ENCODE results near the gene FZR1. TPM values are rescaled to one million over a fixed set of nuclear protein-coding genes. Genes with fewer than 3 reads are reported as not detected.
A peak's percentile ranks its signal among the peaks of the same experiment; 100 is the strongest.

FZR1 gene
- total RNA-seq, 2 donors from 2014 or later: 56.7 to 65.1 TPM

DNA sequence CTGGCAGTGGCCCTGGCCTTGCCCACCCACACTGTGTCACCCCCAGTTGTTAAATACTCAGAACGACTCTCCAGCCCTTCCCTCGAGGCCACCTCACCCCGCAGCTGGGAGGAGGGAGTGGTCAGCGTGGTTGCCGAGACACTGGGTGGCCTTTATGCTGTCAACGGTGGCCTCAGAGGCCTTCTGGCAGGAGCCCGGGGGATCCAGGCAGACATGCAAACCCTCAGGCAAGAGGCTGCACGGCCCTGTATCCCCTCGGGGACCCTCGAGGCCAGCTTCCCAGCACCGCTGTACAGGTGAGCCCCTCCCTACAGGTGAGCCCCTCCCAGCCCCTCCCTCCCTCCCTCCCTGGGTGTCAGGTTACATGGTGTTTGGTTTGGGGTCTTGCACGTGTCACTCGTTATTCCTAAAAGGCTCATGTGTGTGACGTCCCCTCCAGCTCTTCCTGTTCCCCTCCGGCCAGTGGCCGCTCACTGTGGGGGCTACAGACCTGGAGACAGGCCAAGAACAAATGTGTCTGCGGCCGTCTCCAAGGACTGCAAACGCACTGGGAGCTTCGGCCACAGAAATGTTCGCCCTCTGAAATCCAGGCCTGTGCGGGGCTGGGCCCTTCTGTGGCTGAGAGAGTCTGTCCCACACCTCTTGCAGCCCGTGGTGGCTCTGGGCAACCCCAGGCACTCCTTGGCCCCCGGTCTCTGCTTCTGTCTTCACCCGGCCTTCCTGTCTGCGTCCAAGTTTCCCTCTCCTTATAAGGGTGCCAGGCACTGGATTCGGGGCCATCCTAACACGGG lies 33.0 kb downstream of the FZR1 start, which contains the start of gene TEKTIP1:
TEKTIP1 (plus strand) TSS at position 210 of the 791 bp plus-strand sequence; CDS start at position 214, 4 bp downstream.
- Histone ChIP-seq H3K27me3 (ENCODE audit: control insufficient read depth, insufficient read depth, low read length, poor library complexity, severe bottlenecking) (no peaks in the 10 kb centered on the region), H3K27ac (ENCODE audit: low read depth, low read length) (no peak within 1 kb of the TSS), H3K4me3 (ENCODE audit: low read length) (no peak within 1 kb of the TSS), H3K36me3 (ENCODE audit: control insufficient read depth, insufficient read depth, low read length) (peaks cover 25% of the 10 kb centered on the region), H3K9me3 (ENCODE audit: control insufficient read depth, low read length) (no peaks in the 10 kb centered on the region), H3K4me1 (ENCODE audit: control insufficient read depth, insufficient read depth, low read length) (no peaks in the 10 kb centered on the region), H3K9ac (ENCODE audit: extremely low read depth, low read length, poor library complexity, severe bottlenecking) (no peak within 1 kb of the TSS)
- Mint-ChIP-seq H3K27me3 (ENCODE audit: insufficient read depth) (no peaks in the 10 kb centered on the region), H3K4me3 (no peak within 1 kb of the TSS), H3K9me3 (no peaks in the 10 kb centered on the region), H3K27ac (no peak within 1 kb of the TSS), H3K36me3 (ENCODE audit: low read depth) (peaks cover 33% of the 10 kb centered on the region), H3K4me1 (no peaks in the 10 kb centered on the region)
- DNase-seq: peak; percentile 69
- TF ChIP-seq, protein P1, sequence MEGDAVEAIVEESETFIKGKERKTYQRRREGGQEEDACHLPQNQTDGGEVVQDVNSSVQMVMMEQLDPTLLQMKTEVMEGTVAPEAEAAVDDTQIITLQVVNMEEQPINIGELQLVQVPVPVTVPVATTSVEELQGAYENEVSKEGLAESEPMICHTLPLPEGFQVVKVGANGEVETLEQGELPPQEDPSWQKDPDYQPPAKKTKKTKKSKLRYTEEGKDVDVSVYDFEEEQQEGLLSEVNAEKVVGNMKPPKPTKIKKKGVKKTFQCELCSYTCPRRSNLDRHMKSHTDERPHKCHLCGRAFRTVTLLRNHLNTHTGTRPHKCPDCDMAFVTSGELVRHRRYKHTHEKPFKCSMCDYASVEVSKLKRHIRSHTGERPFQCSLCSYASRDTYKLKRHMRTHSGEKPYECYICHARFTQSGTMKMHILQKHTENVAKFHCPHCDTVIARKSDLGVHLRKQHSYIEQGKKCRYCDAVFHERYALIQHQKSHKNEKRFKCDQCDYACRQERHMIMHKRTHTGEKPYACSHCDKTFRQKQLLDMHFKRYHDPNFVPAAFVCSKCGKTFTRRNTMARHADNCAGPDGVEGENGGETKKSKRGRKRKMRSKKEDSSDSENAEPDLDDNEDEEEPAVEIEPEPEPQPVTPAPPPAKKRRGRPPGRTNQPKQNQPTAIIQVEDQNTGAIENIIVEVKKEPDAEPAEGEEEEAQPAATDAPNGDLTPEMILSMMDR (conservative IDR thresholded peaks at IDR 0.05): no peak
- 85% methylated on average over 19 to 28 of the region's 28 CpGs for WGBS, 2 experiments (ENCODE audit: insufficient coverage in 1 of 2, insufficient read length in 1 of 2)

DNA sequence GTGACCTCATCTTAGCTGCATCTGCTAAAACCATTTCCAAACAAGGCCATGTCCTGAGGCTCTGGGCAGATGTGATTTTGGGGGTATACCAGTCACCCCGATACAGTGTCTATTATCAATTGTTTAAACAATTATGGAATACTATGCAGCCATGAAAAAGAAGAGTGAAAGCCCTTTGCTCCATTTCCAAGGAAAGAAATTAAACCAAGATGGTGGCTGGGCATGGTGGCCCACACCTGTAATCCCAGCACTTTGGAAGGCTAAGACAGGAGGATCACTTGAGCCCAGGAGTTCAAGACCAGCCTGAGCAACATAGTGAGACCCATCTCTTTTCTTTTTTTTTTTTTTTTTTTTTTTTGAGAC lies 33.6 kb downstream of the FZR1 start:
- Histone ChIP-seq H3K27ac (ENCODE audit: low read depth, low read length) (no peak overlapping the region), H3K4me3 (ENCODE audit: low read length) (no peak overlapping the region), H3K9ac (ENCODE audit: extremely low read depth, low read length, poor library complexity, severe bottlenecking) (no peak overlapping the region), H3K27me3 (ENCODE audit: control insufficient read depth, insufficient read depth, low read length, poor library complexity, severe bottlenecking) (no peaks in the 10 kb centered on the region), H3K4me1 (ENCODE audit: control insufficient read depth, insufficient read depth, low read length) (no peaks in the 10 kb centered on the region), H3K9me3 (ENCODE audit: control insufficient read depth, low read length) (no peaks in the 10 kb centered on the region), H3K36me3 (ENCODE audit: control insufficient read depth, insufficient read depth, low read length) (peaks cover 25% of the 10 kb centered on the region)
- H3K27ac Mint-ChIP-seq: no peak overlapping the region
- DNase-seq: no peak
- no peaks in the 10 kb centered on the region for H3K4me1 Mint-ChIP-seq
- no peaks in the 10 kb centered on the region for H3K27me3 Mint-ChIP-seq (ENCODE audit: insufficient read depth)
- WGBS, 2 experiments (ENCODE audit: insufficient coverage in 1 of 2, insufficient read length in 1 of 2): 100% methylated on average over 1 of the region's 1 CpG; no CpG with 5 or more reads in 1 of the 2 experiments
- H3K9me3 Mint-ChIP-seq: no peaks in the 10 kb centered on the region
- H3K4me3 Mint-ChIP-seq: no peak overlapping the region
- H3K36me3 Mint-ChIP-seq (ENCODE audit: low read depth): peaks cover 28% of the 10 kb centered on the region
- TF ChIP-seq, protein P1 (conservative IDR thresholded peaks at IDR 0.05): no peak

DNA sequence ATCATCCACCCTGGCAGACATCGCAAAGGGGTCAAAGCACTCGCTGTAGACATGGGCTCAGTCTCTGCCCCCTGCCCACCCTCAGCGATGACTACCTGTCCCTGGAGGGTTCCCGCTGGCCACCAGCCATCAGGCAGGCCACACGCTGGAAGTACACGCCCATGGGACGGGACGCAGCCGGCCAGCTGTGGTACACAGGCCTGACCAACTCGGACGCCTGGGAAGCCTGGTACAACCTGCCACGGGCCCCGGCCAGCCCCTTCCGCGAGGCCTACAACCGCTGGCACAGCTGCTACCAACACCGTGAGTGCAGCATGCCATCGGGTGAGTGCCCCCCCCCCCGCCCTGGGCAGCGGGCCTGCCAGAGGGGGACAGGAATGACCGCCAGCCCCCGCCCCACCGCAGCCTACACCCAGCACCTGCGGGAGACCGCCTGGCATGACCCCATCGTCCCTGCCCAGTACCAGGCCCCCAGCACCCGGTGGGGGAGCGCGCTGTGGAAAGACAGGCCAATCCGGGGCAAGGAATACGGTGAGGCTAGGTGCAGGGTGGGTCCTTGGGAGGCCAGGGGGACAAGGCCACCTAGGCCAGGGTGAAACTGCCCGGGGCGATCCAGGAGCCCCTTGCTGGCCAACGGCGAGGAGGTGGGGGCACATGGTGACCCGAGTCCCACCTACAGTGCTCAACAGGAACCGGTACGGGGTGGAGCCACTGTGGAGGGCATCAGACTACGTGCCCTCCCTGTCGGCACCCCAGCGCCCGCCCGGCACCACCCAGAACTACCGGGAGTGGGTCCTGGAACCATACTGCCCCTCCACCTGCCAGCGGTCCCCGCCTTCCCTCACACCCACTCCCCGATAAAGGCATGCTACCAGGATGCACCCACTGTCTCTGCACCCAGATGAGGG lies 37.3 kb downstream of the FZR1 start:
- peaks cover 23% of the 10 kb centered on the region for H3K36me3 ChIP-seq (ENCODE audit: control insufficient read depth, insufficient read depth, low read length)

More for the DNA sequence above, 37.3 kb downstream of the FZR1 start:
- H3K9me3 ChIP-seq (ENCODE audit: control insufficient read depth, low read length): no peaks in the 10 kb centered on the region
- H3K27me3 ChIP-seq (ENCODE audit: control insufficient read depth, insufficient read depth, low read length, poor library complexity, severe bottlenecking): no peaks in the 10 kb centered on the region
- no peak overlapping the region for H3K27ac Mint-ChIP-seq
- no peak overlapping the region for H3K9ac ChIP-seq (ENCODE audit: extremely low read depth, low read length, poor library complexity, severe bottlenecking)
- H3K27me3 Mint-ChIP-seq (ENCODE audit: insufficient read depth): no peaks in the 10 kb centered on the region
- no peak overlapping the region for H3K27ac ChIP-seq (ENCODE audit: low read depth, low read length)
- no peak for DNase-seq
- no peaks in the 10 kb centered on the region for H3K9me3 Mint-ChIP-seq
- no peaks in the 10 kb centered on the region for H3K4me1 Mint-ChIP-seq
- H3K4me1 ChIP-seq (ENCODE audit: control insufficient read depth, insufficient read depth, low read length): no peaks in the 10 kb centered on the region
- TF ChIP-seq, protein P1 (conservative IDR thresholded peaks at IDR 0.05): no peak
- H3K36me3 Mint-ChIP-seq (ENCODE audit: low read depth): peaks cover 21% of the 10 kb centered on the region
- 96 to 98% methylated on average over 18 to 47 of the region's 47 CpGs for WGBS, 2 experiments (ENCODE audit: insufficient coverage in 1 of 2, insufficient read length in 1 of 2)
- no peak overlapping the region for H3K4me3 Mint-ChIP-seq
- H3K4me3 ChIP-seq (ENCODE audit: low read length): no peak overlapping the region
